ENCODE measurements around the gene GMDS.

GRCh38 chr6:1577146-1577680 is 668.2 kb downstream of the GMDS start:
- TF ChIP-seq CTCF (IDR thresholded peaks at IDR 0.05) (no peak), POLR2A (IDR thresholded peaks at IDR 0.05) (no peak)

All from Peyer's patch (tissue), 4 donors.